T-helper 17 cell (primary cell): ENCODE measurements around the gene CD58. TPM values are rescaled to one million over a fixed set of nuclear protein-coding genes. Genes with fewer than 3 reads are reported as not detected.
"Not testable (repeated sequence)": the region's sequence is repeated elsewhere in the genome, so short reads cannot be mapped to it uniquely, and the experiment has no call there.

Experiments
- ATAC-seq: fragments of 150-1000 bp; cut with Tn5 transposase; 2 replicates; pipeline ENCODE4 v1.10.0; 2021; ENCODE audit warnings: mild to moderate bottlenecking, moderate library complexity
- DNase-seq, 3 donors: peaks; one replicate each; pipeline versions ENCODE4 v3.0.0 to v3.0.0-alpha.2; 2020 to 2021
- H3K9me3 ChIP-seq: one replicate; pipeline ENCODE4 v1.7.0; 2013; ENCODE audit warnings: low read length, mild to moderate bottlenecking; ENCODE audit not compliant: control insufficient read depth, poor library complexity, severe bottlenecking
- H3K27ac Mint-ChIP-seq: one replicate; pipeline ENCODE4 v1.8.0; 2022; ENCODE audit warnings: mild to moderate bottlenecking, moderate library complexity, mixed read lengths
- H3K27me3 Mint-ChIP-seq: one replicate; pipeline ENCODE4 v1.8.0; 2022; ENCODE audit warnings: mixed read lengths
- H3K36me3 Mint-ChIP-seq: one replicate; pipeline ENCODE4 v1.8.0; 2022; ENCODE audit warnings: low read depth, mixed read lengths
- H3K4me1 Mint-ChIP-seq: one replicate; pipeline ENCODE4 v1.8.0; 2022; ENCODE audit warnings: mild to moderate bottlenecking, mixed read lengths
- H3K4me3 Mint-ChIP-seq: one replicate; pipeline ENCODE4 v1.8.0; 2022; ENCODE audit warnings: mild to moderate bottlenecking, moderate library complexity, mixed read lengths
- total RNA-seq, 4 donors: library from RNA in 2 of 4; stranded (reverse) in 2 of 4; gene quantifications; one replicate each; pipeline ENCODE4 v1.2.3 and lab custom pipeline; 2022 to 2026

Gene CD58
- total RNA-seq, 2 donors from 2014 or later, result 21.7 to 22.1 TPM

DNA sequence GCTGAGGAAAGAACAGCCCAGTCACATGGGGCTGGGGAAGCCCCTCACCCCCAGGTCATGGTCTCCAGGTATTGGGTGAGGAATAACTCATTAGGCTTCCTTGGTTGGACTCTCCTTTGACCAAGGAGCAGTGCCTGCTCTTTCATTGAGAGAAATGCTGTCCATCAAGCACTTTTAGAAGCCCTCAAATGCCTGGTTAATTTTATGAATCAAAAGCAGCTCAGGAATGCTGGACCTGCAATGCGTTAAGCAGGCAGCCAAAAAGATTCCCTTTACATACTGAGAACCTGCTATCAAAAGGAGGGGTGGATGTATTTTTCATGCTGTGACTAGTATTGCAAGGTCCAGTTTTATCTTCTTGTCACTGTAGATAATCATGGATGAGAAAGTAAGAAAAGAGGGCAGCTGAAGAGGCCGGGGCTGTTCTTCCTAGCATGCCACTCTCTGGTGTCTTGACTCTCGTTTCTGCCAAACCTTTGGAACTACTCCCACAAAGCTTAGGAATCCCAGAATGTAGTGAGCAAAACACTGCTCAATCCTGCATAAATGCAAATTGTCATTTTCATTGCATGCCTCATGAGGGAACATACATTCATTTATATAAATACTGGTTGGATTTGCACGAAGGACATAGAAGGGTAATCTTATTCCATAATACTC is 2.1 kb upstream of the CD58 start:
- H3K27ac Mint-ChIP-seq, result no peak overlapping the region

DNA sequence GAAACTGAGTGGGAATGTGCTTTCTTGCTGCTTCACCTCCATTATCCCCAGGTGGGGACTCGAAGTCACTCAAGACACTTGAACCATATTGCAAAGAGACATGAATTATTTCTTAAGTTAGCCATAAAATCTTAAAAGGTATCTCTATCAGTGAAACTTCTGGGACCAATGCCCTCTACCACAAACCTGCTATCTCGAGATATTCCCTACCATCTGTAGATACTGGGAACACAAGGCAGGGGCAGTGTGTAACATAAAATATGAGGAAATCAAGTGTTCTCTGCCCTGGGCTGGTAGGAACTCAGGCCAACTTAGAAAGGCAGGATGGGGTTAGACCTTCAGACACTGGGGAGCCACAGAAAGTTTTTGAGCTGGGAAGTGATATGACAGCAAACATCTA is 1.3 kb upstream of the CD58 start:
- peaks cover 9% of the 10 kb centered on the region for H3K27me3 Mint-ChIP-seq
- DNase-seq, result no peak
- ATAC-seq, result no peak
- H3K4me3 Mint-ChIP-seq, result peak overlapping the region; percentile 99
- peak overlapping the region; percentile 99 for H3K27ac Mint-ChIP-seq
- H3K4me1 Mint-ChIP-seq, result peaks cover 45% of the 10 kb centered on the region
- H3K36me3 Mint-ChIP-seq, result no peaks in the 10 kb centered on the region
- H3K9me3 ChIP-seq, result no peaks in the 10 kb centered on the region

More for the DNA sequence above, 2.1 kb upstream of the CD58 start:
- no peak overlapping the region for H3K4me3 Mint-ChIP-seq
- H3K4me1 Mint-ChIP-seq, result peaks cover 44% of the 10 kb centered on the region
- no peaks in the 10 kb centered on the region for H3K9me3 ChIP-seq
- ATAC-seq (no peak), DNase-seq (no peak)
- no peaks in the 10 kb centered on the region for H3K36me3 Mint-ChIP-seq
- H3K27me3 Mint-ChIP-seq, result peaks cover 17% of the 10 kb centered on the region

DNA sequence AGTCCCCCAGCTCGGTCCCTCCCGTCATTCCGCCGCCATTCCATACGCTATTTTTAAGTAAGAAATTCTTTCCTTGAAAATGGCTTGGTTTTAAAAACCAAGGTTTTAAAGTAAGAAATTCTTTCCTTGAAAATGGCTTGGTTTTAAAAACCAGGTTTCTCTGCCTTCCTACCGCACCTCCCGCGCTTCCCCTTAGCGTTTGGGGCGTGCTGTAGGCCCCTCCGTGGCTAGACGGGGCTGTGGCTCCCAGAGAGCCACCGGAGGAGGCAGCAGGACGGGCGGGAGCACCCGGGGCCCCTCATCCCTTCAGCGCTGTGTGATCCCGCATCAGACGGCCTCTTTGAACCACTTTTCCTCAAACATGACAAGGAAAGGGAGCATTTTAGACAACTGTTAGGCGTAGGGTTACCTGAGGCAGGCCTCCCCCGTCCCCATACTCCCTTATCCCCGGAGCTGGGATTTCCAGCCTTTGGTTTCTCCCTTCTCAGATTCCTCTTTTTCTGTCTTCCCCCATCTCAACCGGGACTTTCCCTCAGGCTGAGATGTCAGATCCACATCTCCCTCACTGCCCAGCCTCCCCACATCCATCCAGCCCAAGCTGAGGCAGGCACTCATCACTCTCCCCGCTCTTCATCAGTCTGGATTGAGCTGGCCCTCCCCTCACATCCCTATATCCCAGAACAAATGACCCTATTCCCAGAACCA is 541 bp upstream of the CD58 start:
- DNase-seq, result no peak
- peak overlapping the region; percentile 99 for H3K4me3 Mint-ChIP-seq
- H3K27me3 Mint-ChIP-seq, result peaks cover 2% of the 10 kb centered on the region
- H3K36me3 Mint-ChIP-seq, result no peaks in the 10 kb centered on the region
- H3K4me1 Mint-ChIP-seq, result peaks cover 49% of the 10 kb centered on the region
- no peak for ATAC-seq
- H3K9me3 ChIP-seq, result no peaks in the 10 kb centered on the region
- H3K27ac Mint-ChIP-seq, result peak overlapping the region; percentile 99

DNA sequence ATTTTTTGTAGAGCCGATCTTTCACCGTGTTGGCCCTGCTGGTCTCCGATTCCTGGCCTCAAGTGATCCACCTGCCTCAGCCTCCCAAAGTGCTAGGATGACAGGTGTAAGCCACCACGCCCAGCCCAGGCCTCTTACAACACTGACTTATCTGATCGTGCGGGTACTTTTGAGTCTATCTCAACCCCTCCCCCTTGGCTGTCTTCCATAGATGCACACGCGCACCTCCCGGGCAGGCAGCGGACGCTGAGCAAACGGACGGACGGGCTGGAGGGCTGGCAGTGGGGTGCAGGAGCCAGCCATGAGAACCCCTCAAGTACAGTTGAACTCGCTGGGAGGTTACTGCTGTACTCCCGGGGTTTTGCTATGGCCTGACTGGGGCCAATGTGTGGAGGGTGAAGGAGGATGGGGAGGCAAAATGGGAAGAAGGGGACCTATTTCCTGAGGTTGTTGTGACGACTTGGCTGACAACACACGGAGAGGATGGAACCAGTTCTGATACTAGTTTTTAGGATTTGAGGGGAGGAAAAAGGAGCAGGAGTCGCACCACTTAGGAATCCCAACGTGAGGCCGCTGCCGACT is 959 bp downstream of the CD58 start:
- no peaks in the 10 kb centered on the region for H3K27me3 Mint-ChIP-seq
- peaks cover 4% of the 10 kb centered on the region for H3K36me3 Mint-ChIP-seq
- DNase-seq (peak; percentile 39 to 50 (median 41)), ATAC-seq (peak; percentile 61)
- peak overlapping the region; percentile 99 for H3K4me3 Mint-ChIP-seq
- H3K4me1 Mint-ChIP-seq, result peaks cover 57% of the 10 kb centered on the region
- H3K9me3 ChIP-seq, result no peaks in the 10 kb centered on the region
- peak overlapping the region; percentile 99 for H3K27ac Mint-ChIP-seq

DNA sequence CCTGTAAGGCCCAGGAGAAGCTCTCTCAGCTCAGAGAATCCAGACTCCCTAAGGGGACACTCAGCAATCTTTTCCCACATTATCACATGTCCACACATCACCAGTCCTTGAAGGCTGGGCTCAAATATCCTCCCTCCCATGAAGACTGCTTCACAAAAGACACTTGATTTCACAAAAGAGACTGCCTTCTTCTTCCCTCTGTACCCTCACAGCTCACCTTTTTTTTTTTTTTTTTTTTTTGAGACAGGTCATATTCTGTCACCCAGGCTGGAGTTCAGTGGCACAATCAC is 1.5 kb downstream of the CD58 start:
- H3K36me3 Mint-ChIP-seq, result peaks cover 5% of the 10 kb centered on the region
- peak overlapping the region; percentile 99 for H3K27ac Mint-ChIP-seq
- ATAC-seq (no peak), DNase-seq (no peak)
- H3K4me1 Mint-ChIP-seq, result peaks cover 54% of the 10 kb centered on the region
- no peaks in the 10 kb centered on the region for H3K9me3 ChIP-seq
- peak overlapping the region; percentile 99 for H3K4me3 Mint-ChIP-seq
- H3K27me3 Mint-ChIP-seq, result no peaks in the 10 kb centered on the region

DNA sequence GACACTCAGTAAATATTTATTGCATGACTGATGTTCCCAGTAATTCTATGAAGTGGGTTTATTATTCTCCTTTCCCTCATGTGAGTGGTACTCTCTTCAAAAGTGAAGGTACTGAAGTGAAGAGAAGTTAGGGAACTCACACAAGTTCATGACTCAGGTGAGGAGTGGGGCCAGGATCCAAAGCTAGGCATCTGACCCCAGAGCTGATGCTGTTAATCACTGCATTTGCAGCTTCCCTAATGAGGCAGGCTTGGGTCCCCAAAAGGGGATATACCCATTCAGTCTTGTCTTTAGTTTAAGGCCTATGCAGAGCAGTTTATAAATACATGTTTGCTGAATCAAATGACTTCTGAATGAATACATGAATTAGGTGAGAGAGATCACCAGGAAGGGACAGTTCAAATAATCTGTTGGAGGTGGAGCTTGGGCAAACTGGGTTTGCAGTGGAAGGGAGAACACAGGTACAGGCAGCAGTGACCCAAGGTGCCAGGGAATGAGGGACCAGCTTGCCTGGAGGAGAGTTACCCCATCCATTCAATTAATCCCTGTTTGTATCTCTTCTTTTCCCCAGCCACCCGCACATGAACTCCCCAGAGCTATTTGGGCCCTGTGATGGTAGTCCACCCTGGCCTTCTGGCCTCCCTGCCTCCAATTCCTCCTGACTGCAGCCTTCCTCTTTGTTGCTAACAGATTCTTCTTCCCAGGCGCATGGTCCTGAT is 2.0 kb downstream of the CD58 start:
- ATAC-seq (no peak), DNase-seq (no peak)
- Mint-ChIP-seq H3K27me3 (no peaks in the 10 kb centered on the region), H3K27ac (peak overlapping the region; percentile 99), H3K36me3 (peaks cover 5% of the 10 kb centered on the region), H3K4me1 (peaks cover 52% of the 10 kb centered on the region), H3K4me3 (peak overlapping the region; percentile 99)
- H3K9me3 ChIP-seq, result no peaks in the 10 kb centered on the region

DNA sequence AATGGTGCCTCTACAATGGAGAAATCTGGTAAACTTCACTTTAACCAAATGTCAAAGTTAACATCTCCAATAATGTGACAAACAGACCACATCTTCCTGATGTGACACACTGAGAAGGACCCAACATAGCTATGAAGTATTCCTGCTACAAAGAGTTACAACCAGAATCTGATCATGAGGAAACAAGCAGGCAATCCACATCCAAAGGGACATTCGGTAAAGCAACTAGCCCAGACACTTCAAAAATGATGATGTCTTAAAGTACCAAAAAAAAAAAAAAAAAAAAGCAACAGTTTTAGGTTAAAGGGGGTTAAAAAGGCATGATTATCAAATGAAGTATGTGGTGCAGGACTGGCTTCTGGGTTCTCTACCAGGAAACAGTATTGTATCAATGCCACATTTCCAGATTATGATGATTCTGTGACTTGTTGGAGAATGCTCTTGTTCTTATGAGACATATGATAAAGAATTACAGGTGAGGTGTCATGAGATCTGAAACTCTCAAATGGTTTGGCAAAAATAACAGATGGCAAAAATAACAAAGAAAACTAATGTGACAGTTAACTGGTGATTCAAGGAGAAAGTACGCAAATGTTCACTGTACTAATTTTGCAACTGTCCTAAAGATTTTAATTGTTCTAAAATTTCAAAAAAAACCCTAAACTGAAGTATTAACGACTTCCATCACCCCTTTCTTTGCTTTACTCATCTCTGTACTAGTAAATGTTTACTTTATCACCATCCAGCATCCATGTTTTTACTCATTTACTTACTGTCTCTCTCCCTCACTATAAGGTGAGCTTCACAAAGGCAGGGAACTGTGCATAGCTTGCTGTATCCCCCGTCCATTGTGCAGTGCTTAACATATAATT is 2.8 kb downstream of the CD58 start:
- H3K9me3 ChIP-seq, result no peaks in the 10 kb centered on the region
- H3K27me3 Mint-ChIP-seq, result no peaks in the 10 kb centered on the region
- DNase-seq (no peak), ATAC-seq (no peak)
- peak overlapping the region; percentile 99 for H3K4me3 Mint-ChIP-seq
- H3K27ac Mint-ChIP-seq, result peak overlapping the region; percentile 99
- peaks cover 52% of the 10 kb centered on the region for H3K4me1 Mint-ChIP-seq
- peaks cover 5% of the 10 kb centered on the region for H3K36me3 Mint-ChIP-seq

DNA sequence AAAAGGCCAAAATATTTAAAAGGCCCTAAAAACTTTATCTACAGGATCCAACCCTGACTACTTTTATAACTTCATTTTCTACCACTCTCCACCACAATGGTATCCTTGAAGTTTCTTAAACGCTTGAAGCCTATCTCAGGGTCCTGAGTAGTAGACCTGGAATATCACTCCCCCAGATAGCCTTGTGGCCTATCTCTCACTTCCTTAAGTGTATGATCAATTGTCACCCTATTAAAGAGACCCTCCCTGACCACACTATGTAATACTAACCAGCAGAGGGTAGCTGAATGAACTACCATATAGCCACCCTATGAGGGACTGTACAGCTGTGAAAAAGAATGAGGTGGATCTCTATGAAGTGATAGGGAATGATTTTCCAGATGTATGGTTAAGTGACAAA is 5.6 kb downstream of the CD58 start:
- H3K4me3 Mint-ChIP-seq, result no peak overlapping the region
- no peaks in the 10 kb centered on the region for H3K9me3 ChIP-seq
- H3K27me3 Mint-ChIP-seq, result no peaks in the 10 kb centered on the region
- DNase-seq, result no peak
- peak overlapping the region; percentile 46 for H3K27ac Mint-ChIP-seq
- ATAC-seq, result no peak
- H3K36me3 Mint-ChIP-seq, result peaks cover 7% of the 10 kb centered on the region
- H3K4me1 Mint-ChIP-seq, result peaks cover 60% of the 10 kb centered on the region

DNA sequence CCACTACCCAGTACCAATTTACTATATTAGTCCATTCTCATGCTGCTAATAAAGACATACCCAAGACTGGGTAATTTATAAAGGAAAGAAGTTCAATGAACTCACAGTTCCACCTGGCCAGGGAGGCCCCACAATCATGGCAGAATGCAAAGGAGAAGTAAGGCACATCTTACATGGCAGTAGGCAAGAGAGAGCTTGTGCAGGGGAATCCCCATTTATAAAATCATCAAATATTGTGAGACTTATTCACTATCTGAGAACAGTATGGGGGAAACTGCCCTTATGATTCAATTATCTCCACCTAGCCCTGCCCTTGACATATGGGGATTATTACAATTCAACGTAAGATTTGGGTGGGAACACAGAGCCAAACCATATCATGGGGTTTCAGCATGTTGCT is 6.4 kb downstream of the CD58 start:
- no peaks in the 10 kb centered on the region for H3K9me3 ChIP-seq
- Mint-ChIP-seq H3K4me3 (no peak overlapping the region), H3K4me1 (peaks cover 59% of the 10 kb centered on the region), H3K27me3 (no peaks in the 10 kb centered on the region), H3K36me3 (peaks cover 7% of the 10 kb centered on the region), H3K27ac (peak overlapping the region; percentile 46)
- ATAC-seq, result peak; percentile 23
- DNase-seq, result no peak

DNA sequence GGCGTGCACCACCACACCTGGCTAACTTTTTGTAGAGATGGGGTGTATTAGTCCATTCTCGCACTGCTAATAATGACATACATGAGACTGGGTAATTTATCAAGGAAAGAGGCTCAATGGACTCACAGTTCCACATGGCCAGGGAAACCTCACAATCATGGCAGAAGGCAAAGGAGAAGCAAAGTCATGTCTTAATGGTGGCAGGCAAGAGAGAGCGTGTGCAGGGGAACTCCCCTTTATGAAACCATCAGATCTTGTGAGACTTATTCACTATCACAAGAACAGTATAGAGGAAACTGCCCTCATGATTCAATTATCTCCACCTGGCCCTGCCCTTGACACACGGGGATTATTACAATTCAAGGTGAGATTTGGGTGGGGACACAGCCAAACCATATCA is 8.4 kb downstream of the CD58 start:
- Mint-ChIP-seq H3K4me1 (peaks cover 59% of the 10 kb centered on the region), H3K27ac (peak overlapping the region; percentile 93)
- peak; percentile 40 for ATAC-seq
- DNase-seq, H3K27me3 Mint-ChIP-seq, H3K4me3 Mint-ChIP-seq, H3K9me3 ChIP-seq, H3K36me3 Mint-ChIP-seq: not testable (repeated sequence)

DNA sequence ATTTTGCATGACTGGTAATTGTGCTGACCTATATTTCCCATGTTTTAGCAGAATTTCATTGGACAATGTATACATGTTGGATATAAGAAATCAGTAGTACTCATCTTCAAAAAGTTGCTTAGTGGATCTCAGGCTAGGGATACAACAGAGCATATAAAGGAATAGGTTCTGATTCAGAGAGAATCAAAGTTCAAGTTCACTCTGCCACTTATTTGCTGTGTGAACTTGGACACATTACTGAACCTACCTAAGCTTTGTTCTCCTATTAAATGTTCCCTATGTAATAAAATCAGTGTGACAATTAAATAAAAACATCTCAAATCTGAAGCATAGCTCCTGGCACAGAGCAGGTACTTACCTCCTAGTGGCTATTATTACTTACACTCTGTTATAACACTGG is 9.3 kb downstream of the CD58 start:
- Mint-ChIP-seq H3K4me3 (no peak overlapping the region), H3K4me1 (peaks cover 57% of the 10 kb centered on the region), H3K36me3 (peaks cover 7% of the 10 kb centered on the region), H3K27ac (peak overlapping the region; percentile 93), H3K27me3 (no peaks in the 10 kb centered on the region)
- DNase-seq (no peak), ATAC-seq (no peak)
- H3K9me3 ChIP-seq, result no peaks in the 10 kb centered on the region

DNA sequence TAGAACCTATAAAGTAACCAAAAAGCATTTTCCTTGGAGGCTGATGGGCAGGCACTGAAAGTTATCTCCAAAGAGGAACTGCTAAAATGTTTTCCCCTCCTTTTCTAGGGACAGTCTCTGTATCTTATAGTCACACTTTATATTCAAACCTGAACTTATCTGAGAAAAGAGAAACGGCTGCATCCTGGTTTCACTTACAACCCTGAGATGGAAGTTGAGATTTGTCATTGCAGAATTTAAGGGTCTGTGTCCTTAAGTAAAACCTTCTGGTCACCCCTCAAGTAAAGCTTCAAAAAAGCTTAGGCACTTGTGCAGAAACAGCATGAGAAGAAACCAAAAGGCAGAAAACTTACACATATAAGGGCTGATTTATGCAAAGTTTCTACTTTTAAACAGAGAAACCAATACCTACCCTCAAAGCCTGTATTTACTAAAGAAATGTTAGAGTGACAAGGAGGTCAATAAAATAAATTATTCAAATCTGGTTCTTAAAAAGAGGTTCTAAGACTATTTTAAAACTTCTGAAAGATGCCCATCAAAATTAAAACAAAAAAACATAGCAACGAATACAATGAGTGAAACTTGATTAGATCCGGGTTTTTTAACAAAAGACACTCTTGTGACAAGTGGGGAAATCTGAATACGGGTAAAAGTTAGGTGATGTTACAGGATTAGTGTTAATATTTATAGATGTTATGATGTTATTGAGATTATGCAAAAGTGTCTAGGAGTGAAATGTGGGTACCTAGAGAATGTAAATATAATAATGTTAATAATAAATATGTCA is 9.9 kb downstream of the CD58 start:
- ATAC-seq, result no peak
- H3K4me3 Mint-ChIP-seq, result peak overlapping the region; percentile 67
- H3K9me3 ChIP-seq, result no peaks in the 10 kb centered on the region
- H3K27me3 Mint-ChIP-seq, result no peaks in the 10 kb centered on the region
- peaks cover 56% of the 10 kb centered on the region for H3K4me1 Mint-ChIP-seq
- peak overlapping the region; percentile 93 for H3K27ac Mint-ChIP-seq
- H3K36me3 Mint-ChIP-seq, result peaks cover 7% of the 10 kb centered on the region
- DNase-seq, result no peak
